GM19035 (cell line): Measurements from ENCODE around the gene SMIM35.

ENCODE experiments used
- ATAC-seq: cut with Tn5 transposase; IDR thresholded peaks from one replicate; pipeline ENCODE4 v1.9.1; 2021; ENCODE audit not compliant: unreplicated experiment

The SMIM35 gene

GRCh38 chr11:118007040-118007439 lies 79.7 kb downstream of the SMIM35 start:
- ATAC-seq = no peak

DNA sequence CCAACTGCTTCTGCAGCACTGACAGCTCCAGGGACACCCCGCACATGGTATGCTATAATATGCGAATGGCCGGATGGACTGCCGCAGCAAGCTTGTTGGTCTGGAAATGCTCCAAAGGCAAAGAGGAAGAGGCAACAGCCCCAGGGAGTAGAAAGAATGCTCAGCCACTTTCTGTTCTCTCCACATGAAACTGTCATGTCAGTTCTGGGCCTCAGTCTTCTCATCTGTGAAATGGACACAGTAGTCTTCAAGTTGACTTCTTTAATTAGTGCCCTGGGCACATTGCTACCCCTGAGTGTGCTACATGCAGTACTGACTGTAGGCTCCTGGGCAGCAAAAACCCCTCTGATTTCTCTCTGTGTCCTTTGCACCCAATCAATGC lies 80.6 kb downstream of the SMIM35 start:
- no peak for ATAC-seq

- ATAC-seq = no peak
These were observed 81.3 kb downstream of the SMIM35 start for GRCh38 chr11:118005224-118006152.

- ATAC-seq = no peak
These were observed 82.1 kb downstream of the SMIM35 start for GRCh38 chr11:118004543-118005223.

GRCh38 chr11:118003456-118003855 lies 83.3 kb downstream of the SMIM35 start:
- no peak for ATAC-seq

- ATAC-seq = no peak
These were observed 84.0 kb downstream of the SMIM35 start for GRCh38 chr11:118002541-118003423.

- ATAC-seq = no peak
These were observed 84.7 kb downstream of the SMIM35 start for GRCh38 chr11:118002010-118002540.

DNA sequence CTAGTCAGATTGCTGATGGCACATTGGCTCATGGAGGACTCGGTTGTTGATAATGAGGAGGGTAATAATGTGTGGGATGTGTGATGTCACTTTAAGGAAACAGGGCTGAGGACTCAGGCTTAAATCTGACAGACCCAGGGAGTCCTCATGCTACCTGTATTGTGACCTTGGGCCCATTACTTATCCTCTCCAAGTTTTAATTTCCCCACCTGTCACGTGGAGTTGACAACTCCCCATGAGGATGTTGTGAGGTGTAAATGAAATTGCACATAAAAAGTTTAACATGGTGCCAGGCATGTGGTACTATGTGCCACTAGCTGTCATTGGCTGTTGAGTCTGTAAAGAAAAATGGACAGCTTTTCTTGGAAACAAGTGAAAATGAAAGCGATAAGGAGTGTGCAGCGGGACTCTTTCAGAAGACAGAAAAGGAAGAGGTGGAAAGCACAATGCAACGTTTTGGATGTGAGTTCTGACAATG lies 85.2 kb downstream of the SMIM35 start:
- no peak for ATAC-seq

GRCh38 chr11:118000850-118001228 lies 85.9 kb downstream of the SMIM35 start:
- ATAC-seq = no peak

DNA sequence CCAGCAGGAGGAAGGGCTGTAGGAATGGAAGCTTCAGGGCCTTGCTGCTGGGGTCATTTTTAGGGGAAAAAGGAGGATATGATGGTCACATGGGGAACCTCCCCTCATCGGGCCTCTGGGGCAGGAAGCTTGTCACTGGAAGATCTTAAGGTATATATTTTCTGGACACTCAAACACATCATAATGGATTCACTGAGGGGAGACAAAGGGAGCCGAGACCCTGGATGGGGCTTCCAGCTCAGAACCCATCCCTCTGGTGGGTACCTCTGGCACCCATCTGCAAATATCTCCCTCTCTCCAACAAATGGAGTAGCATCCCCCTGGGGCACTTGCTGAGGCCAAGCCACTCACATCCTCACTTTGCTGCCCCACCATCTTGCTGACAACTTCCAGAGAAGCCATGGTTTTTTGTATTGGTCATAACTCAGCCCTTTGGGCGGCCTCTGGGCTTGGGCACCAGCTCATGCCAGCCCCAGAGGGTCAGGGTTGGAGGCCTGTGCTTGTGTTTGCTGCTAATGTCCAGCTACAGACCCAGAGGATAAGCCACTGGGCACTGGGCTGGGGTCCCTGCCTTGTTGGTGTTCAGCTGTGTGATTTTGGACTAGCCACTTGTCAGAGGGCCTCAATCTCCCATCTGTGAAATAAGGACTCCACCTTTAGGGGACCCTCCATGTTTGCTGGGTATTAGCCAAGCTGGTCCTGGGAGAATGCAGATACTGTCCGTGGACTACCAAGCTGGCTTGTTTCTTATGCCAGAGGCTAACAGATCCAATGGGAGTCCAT lies 86.5 kb downstream of the SMIM35 start:
- ATAC-seq = no peak

DNA sequence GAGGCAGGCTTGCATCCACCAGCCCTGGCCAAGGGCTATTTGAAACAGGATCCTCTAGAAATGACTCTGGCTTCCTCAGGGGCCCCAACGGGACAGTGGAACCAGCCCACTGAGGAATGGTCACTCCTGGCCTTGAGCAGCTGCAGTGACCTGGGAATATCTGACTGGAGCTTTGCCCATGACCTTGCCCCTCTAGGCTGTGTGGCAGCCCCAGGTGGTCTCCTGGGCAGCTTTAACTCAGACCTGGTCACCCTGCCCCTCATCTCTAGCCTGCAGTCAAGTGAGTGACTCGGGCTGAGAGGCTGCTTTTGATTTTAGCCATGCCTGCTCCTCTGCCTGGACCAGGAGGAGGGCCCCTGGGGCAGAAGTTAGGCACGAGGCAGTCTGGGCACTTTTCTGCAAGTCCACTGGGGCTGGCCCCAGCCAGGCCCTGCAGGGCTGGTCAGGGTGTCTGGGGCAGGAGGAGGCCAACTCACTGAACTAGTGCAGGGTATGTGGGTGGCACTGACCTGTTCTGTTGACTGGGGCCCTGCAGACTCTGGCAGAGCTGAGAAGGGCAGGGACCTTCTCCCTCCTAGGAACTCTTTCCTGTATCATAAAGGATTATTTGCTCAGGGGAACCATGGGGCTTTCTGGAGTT lies 87.3 kb downstream of the SMIM35 start:
- ATAC-seq = no peak

GRCh38 chr11:117998664-117999353 lies 88.0 kb downstream of the SMIM35 start:
- no peak for ATAC-seq

GRCh38 chr11:117997823-117998579 lies 88.8 kb downstream of the SMIM35 start:
- peak; percentile 69 for ATAC-seq

- no peak for ATAC-seq
These were observed 89.4 kb downstream of the SMIM35 start for GRCh38 chr11:117997406-117997805.

- no peak for ATAC-seq
These were observed 90.7 kb downstream of the SMIM35 start for GRCh38 chr11:117996058-117996457.

DNA sequence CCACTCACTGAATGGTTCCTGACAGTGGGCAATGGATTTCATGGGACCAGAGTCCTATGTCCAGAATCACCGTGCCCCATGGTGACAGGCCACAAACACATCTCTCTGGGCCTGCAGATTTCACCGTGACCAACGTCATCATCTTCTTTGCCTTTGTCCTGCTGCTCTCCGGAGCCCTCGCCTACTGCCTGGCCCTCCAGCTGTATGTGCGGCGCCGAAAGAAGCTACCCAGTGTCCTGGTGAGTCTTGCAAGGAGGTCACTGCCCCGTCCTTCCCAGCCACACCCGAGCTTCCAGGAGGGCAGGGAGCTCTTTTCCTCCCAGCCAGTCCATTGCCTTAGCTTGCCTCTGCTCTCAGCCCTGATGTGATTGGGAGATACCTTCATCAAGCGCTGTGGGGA lies 91.3 kb downstream of the SMIM35 start:
- ATAC-seq = no peak

GRCh38 chr11:117993988-117994745 lies 92.6 kb downstream of the SMIM35 start:
- no peak for ATAC-seq

DNA sequence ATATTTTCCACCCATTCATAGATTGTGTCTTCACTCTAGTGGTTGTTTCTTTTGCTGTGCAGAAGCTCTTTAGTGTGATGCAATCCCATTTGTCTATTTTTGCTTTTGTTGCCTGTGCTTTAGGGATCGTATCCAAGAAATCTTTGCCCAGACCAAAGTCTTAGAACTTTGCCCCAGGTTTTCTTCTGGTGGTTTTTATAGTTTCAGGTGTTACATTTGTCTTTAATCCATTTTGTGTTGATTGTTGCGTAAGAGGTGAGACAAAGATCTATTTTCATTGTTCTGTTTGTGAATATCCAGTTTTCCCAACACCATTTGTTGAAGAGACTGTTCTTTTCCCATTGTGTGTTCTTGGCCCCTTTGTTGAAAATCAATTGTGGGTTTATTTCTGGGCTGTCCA lies 94.1 kb downstream of the SMIM35 start:
- no peak for ATAC-seq
